IMR-90 (cell line): ENCODE data around the gene ARHGEF12. TPM values are rescaled to one million over a fixed set of nuclear protein-coding genes. Genes with fewer than 3 reads are reported as not detected.

ENCODE experiments used
- ATAC-seq: fragments of 200-7000 bp; cut with Tn5 transposase; 2 replicates; pipeline ENCODE4 v1.9.1; 2020; ENCODE audit warnings: low read depth, mild to moderate bottlenecking, moderate library complexity
- BruUV-seq: library from RNA; stranded (reverse); fragments of 400-500 nt; replicated peaks from 2 replicates; lab custom pipeline; 2021; lab: Mats Ljungman, UMichigan
- CTCF ChIA-PET: fragments of 300-600 bp; formaldehyde crosslinking; extraction: SDS; loops from one replicate; lab custom pipeline; 2021; ENCODE audit warnings: antibody characterized with exemption; lab: Yijun Ruan, JAX
- POLR2A ChIA-PET: fragments of 300-600 bp; sonication (Branson Sonifier 250); formaldehyde crosslinking; loops from one replicate; lab custom pipeline; 2022; ENCODE audit warnings: antibody characterized with exemption; ENCODE audit not compliant: unreplicated experiment; lab: Charles Lee
- DNase-seq: peaks from one replicate; pipeline ENCODE4 v3.0.0; 2013
- H2AFZ ChIP-seq: replicated peaks from 2 replicates; pipeline ENCODE3; 2013; ENCODE audit warnings: low read length, mild to moderate bottlenecking; ENCODE audit not compliant: poor library complexity
- H2AK5ac ChIP-seq: 2 replicates; pipeline ENCODE4 v1.6.1; 2013; ENCODE audit warnings: low read depth, low read length, inconsistent platforms
- H2AK9ac ChIP-seq: replicated peaks from 2 replicates; pipeline ENCODE3; 2013; ENCODE audit warnings: mild to moderate bottlenecking, low read depth, low read length, moderate library complexity; ENCODE audit not compliant: poor library complexity
- H2BK120ac ChIP-seq: 2 replicates; pipeline ENCODE4 v1.6.1; 2013; ENCODE audit warnings: low read depth, low read length, inconsistent platforms
- H2BK15ac ChIP-seq: 3 replicates; pipeline ENCODE4 v1.6.1; 2013; ENCODE audit warnings: low read depth, low read length, inconsistent platforms
- H2BK20ac ChIP-seq: 2 replicates; pipeline ENCODE4 v1.6.1; 2013; ENCODE audit warnings: low read depth, mild to moderate bottlenecking, inconsistent platforms, low read length, moderate library complexity
- H2BK5ac ChIP-seq: 2 replicates; pipeline ENCODE4 v1.6.1; 2013; ENCODE audit warnings: mild to moderate bottlenecking, low read depth, low read length, inconsistent platforms; ENCODE audit not compliant: poor library complexity, severe bottlenecking
- H3K14ac ChIP-seq: replicated peaks from 2 replicates; pipeline ENCODE4 v1.6.1; 2013; ENCODE audit warnings: low read depth, low read length, inconsistent platforms
- H3K18ac ChIP-seq: 2 replicates; pipeline ENCODE4 v1.6.1; 2013; ENCODE audit warnings: low read depth, low read length, control low read depth
- H3K23ac ChIP-seq: 2 replicates; pipeline ENCODE4 v1.6.1; 2013; ENCODE audit warnings: low read depth, low read length, inconsistent platforms
- H3K27ac ChIP-seq: 2 replicates; pipeline ENCODE4 v1.5.1; 2013; ENCODE audit warnings: mild to moderate bottlenecking, control low read depth, low read length; ENCODE audit not compliant: insufficient read depth
- H3K27me3 ChIP-seq: 2 replicates; pipeline ENCODE4 v1.6.1; 2013; ENCODE audit warnings: low read length; ENCODE audit not compliant: control insufficient read depth, insufficient read depth
- H3K36me3 ChIP-seq: 2 replicates; pipeline ENCODE4 v1.6.1; 2013; ENCODE audit warnings: low read length, mixed read lengths; ENCODE audit not compliant: control insufficient read depth, insufficient read depth
- H3K4ac ChIP-seq: 2 replicates; pipeline ENCODE4 v1.6.1; 2013; ENCODE audit warnings: low read depth, low read length, inconsistent platforms
- H3K4me1 ChIP-seq: 2 replicates; pipeline ENCODE4 v1.6.1; 2013; ENCODE audit warnings: low read length, mixed read lengths; ENCODE audit not compliant: control insufficient read depth, insufficient read depth
- H3K4me2 ChIP-seq: 2 replicates; pipeline ENCODE4 v1.6.1; 2013; ENCODE audit warnings: low read depth, mild to moderate bottlenecking, control low read depth, low read length, moderate library complexity
- H3K4me3 ChIP-seq: 2 replicates; pipeline ENCODE4 v1.5.1; 2013; ENCODE audit warnings: low read depth, mild to moderate bottlenecking, control low read depth, low read length, moderate library complexity; ENCODE audit not compliant: insufficient read depth
- H3K56ac ChIP-seq: 2 replicates; pipeline ENCODE4 v1.6.1; 2013; ENCODE audit warnings: low read length, inconsistent platforms; ENCODE audit not compliant: insufficient read depth; ENCODE audit errors: extremely low read depth
- H3K79me1 ChIP-seq, 2 experiments: 2 replicates each; pipeline ENCODE4 v1.6.1; 2013; ENCODE audit warnings: low read length in 2 of 2, inconsistent platforms in 1 of 2, low read depth in 1 of 2
- H3K9ac ChIP-seq: 2 replicates; pipeline ENCODE4 v1.6.1; 2013; ENCODE audit warnings: low read depth, low read length, control low read depth
- H3K9me1 ChIP-seq: 2 replicates; pipeline ENCODE4 v1.6.1; 2013; ENCODE audit warnings: low read length, inconsistent platforms; ENCODE audit not compliant: insufficient read depth
- H3K9me3 ChIP-seq: 2 replicates; pipeline ENCODE4 v1.6.1; 2013; ENCODE audit warnings: low read length; ENCODE audit not compliant: control insufficient read depth, insufficient read depth
- H4K20me1 ChIP-seq: 2 replicates; pipeline ENCODE4 v1.6.1; 2013; ENCODE audit warnings: low read length, inconsistent platforms; ENCODE audit not compliant: insufficient read depth
- H4K5ac ChIP-seq: 2 replicates; pipeline ENCODE4 v1.6.1; 2013; ENCODE audit warnings: mild to moderate bottlenecking, low read depth, low read length, control low read depth
- H4K8ac ChIP-seq, 2 experiments: 2 replicates each; pipeline ENCODE4 v1.6.1; 2013; ENCODE audit warnings: low read depth in 2 of 2, low read length in 2 of 2, control low read depth in 1 of 2, inconsistent platforms in 1 of 2
- H4K91ac ChIP-seq: 2 replicates; pipeline ENCODE4 v1.6.1; 2013; ENCODE audit warnings: low read depth, low read length, inconsistent platforms; ENCODE audit not compliant: insufficient read depth
- BHLHE40 ChIP-seq: fragments of 150-350 bp; IDR thresholded peaks from 2 replicates; pipeline ENCODE4 v1.6.1; 2016; ENCODE audit warnings: mild to moderate bottlenecking, low read depth, low read length
- NFE2L2 ChIP-seq: fragments of 150-350 bp; IDR thresholded peaks from 2 replicates; pipeline ENCODE4 v1.6.1; 2016; ENCODE audit warnings: low read depth, mild to moderate bottlenecking, low read length
- POLR2A ChIP-seq: IDR thresholded peaks from 2 replicates; pipeline ENCODE4 v1.6.1; 2012; ENCODE audit warnings: mild to moderate bottlenecking, low read depth, low read length
- RFX5 ChIP-seq: IDR thresholded peaks from 2 replicates; pipeline ENCODE4 v1.8.0; 2012; ENCODE audit warnings: low read depth, mild to moderate bottlenecking, low read length, moderate library complexity
- WGBS, 2 experiments: methylation state at CpG; one replicate each; pipeline versions ENCODE4 v1.1.5 to v1.1.7; 2013; ENCODE audit warnings: missing lambda C conversion rate in 2 of 2; ENCODE audit not compliant: insufficient read length in 1 of 2; ENCODE audit errors: extremely low coverage in 2 of 2; 5-methylcytosine and 5-hydroxymethylcytosine counted together
- dilution Hi-C: fragments of 300-500 bp; cut with HindIII; formaldehyde crosslinking; loops from one replicate; pipeline ENCODE4 v1.14.3; 2018; ENCODE audit warnings: low sequenced_read_pairs; ENCODE audit not compliant: unreplicated experiment
- in situ Hi-C: fragments of 300-500 bp; cut with MboI; formaldehyde crosslinking; loops from 3 replicates; pipeline ENCODE4 v1.14.3; 2019; ENCODE audit warnings: low sequenced_read_pairs, inconsistent platforms, mixed read lengths
- intact Hi-C: fragments of 100-400 bp; cut with micrococcal nuclease; formaldehyde crosslinking; loops from 2 replicates; pipeline ENCODE4 v1.10.0; 2022
- polyA plus RNA-seq, 3 experiments: library from polyadenylated mRNA; depleted of rRNA; stranded (reverse); fragments of >200 nt; gene quantifications; 2 replicates each; pipeline ENCODE4 v1.2.3, GENCODE V29; 2012; ENCODE audit warnings: low replicate concordance in 1 of 3
- total RNA-seq: library from RNA; depleted of rRNA; stranded (reverse); fragments of >200 nt; gene quantifications from 2 replicates; pipeline ENCODE4 v1.2.3, GENCODE V29; 2012
- TF ChIP-seq, protein P1 (sequence below): conservative IDR thresholded peaks from 2 replicates; pipeline ENCODE4 v1.5.1; 2012; ENCODE audit warnings: mild to moderate bottlenecking, low read depth, low read length, improper control_type of control experiment
- TF ChIP-seq, protein P2 (sequence below): fragments of 150-350 bp; IDR thresholded peaks from 2 replicates; pipeline ENCODE4 v1.6.1; 2016; ENCODE audit warnings: low read depth, mild to moderate bottlenecking, low read length, moderate library complexity, borderline replicate concordance
- TF ChIP-seq, protein P3 (sequence below): fragments of 150-350 bp; IDR thresholded peaks from 2 replicates; pipeline ENCODE4 v1.6.1; 2017; ENCODE audit warnings: mild to moderate bottlenecking, antibody characterized with exemption, low read length, low read depth

The ARHGEF12 gene
- total and polyA plus RNA-seq, 2 of the 4 experiments (the other 2 are of a cell fraction): 25.5 to 115 TPM

DNA sequence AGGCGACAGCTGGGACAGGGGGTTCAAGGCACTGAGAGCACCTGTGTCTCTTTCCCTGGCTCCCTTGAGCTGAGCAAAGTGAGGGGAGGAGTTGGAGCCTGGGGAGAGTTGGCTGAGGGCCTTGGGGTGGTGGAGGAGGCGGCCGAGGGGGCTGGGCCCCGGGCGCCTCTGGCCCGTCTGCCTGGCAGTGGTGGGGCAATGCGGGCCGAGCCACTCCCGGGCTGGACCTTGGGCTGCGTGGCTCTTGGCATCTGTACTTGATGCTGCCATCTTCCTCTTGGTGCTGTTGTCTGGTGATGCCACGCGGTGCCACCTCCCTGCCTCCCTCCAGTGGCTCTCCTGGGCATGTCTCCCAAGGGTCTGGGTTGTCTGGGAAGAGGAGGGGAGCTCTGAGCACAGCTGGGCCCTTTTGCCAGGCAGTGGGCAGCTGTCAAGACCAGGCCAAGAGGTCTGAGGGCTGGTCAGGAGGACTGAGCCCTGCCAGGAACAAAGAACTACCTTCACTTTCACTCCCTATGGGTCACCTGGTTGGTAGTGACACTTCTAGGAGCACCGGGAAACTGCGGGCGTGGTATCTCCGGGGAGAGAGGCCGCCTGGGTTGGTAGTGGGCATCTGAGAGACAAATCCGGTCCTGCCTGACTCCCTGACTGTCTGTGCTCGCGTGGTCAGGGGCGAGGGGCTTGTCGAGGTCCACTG is 176.7 kb downstream of the ARHGEF12 start:
- intact Hi-C loops (loop anchor here (10.0 kb wide), 1 partner anchor 202 kb away; no protein-coding TSS in a partner anchor), dilution Hi-C loops (no loop called here), in situ Hi-C loops (loop anchor here (5.0 kb wide), 2 partner anchors 174 to 289 kb away; no protein-coding TSS in a partner anchor)
- no peak overlapping the region for H3K4ac ChIP-seq
- H3K14ac ChIP-seq: no peak overlapping the region
- H3K36me3 ChIP-seq: no peaks in the 10 kb centered on the region
- no peaks in the 10 kb centered on the region for H3K79me1 ChIP-seq
- no peak overlapping the region for H3K9ac ChIP-seq
- H3K4me3 ChIP-seq: no peak overlapping the region
- no peak overlapping the region for H2BK15ac ChIP-seq
- ChIA-PET CTCF (interaction anchor here (0.8 to 1.4 kb wide), 2 partner anchors 418 to 440 kb away, joined by 3 to 4 read pairs; no protein-coding TSS in a partner anchor), POLR2A (no interaction called here)
- no TSS peak for BruUV-seq
- no peak overlapping the region for H2BK20ac ChIP-seq
- H3K56ac ChIP-seq: no peak overlapping the region
- H3K27ac ChIP-seq: no peak overlapping the region
- no peak overlapping the region for H2AK5ac ChIP-seq
- no peak overlapping the region for H3K4me2 ChIP-seq
- 0 out of 2 replicates have a peak, but pooled peaks cover 5% of the 10 kb centered on the region for H3K9me1 ChIP-seq
- ATAC-seq: no peak
- H2BK5ac ChIP-seq: no peak overlapping the region
- TF ChIP-seq NFE2L2 (no peak), BHLHE40 (no peak), RFX5 (no peak), POLR2A (no peak)
- TF ChIP-seq, protein P1, sequence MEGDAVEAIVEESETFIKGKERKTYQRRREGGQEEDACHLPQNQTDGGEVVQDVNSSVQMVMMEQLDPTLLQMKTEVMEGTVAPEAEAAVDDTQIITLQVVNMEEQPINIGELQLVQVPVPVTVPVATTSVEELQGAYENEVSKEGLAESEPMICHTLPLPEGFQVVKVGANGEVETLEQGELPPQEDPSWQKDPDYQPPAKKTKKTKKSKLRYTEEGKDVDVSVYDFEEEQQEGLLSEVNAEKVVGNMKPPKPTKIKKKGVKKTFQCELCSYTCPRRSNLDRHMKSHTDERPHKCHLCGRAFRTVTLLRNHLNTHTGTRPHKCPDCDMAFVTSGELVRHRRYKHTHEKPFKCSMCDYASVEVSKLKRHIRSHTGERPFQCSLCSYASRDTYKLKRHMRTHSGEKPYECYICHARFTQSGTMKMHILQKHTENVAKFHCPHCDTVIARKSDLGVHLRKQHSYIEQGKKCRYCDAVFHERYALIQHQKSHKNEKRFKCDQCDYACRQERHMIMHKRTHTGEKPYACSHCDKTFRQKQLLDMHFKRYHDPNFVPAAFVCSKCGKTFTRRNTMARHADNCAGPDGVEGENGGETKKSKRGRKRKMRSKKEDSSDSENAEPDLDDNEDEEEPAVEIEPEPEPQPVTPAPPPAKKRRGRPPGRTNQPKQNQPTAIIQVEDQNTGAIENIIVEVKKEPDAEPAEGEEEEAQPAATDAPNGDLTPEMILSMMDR: no peak; the same call in 1 of the 2 replicates
- TF ChIP-seq, protein P2, sequence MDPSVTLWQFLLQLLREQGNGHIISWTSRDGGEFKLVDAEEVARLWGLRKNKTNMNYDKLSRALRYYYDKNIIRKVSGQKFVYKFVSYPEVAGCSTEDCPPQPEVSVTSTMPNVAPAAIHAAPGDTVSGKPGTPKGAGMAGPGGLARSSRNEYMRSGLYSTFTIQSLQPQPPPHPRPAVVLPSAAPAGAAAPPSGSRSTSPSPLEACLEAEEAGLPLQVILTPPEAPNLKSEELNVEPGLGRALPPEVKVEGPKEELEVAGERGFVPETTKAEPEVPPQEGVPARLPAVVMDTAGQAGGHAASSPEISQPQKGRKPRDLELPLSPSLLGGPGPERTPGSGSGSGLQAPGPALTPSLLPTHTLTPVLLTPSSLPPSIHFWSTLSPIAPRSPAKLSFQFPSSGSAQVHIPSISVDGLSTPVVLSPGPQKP: no peak
- TF ChIP-seq, protein P3, sequence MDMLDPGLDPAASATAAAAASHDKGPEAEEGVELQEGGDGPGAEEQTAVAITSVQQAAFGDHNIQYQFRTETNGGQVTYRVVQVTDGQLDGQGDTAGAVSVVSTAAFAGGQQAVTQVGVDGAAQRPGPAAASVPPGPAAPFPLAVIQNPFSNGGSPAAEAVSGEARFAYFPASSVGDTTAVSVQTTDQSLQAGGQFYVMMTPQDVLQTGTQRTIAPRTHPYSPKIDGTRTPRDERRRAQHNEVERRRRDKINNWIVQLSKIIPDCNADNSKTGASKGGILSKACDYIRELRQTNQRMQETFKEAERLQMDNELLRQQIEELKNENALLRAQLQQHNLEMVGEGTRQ: no peak
- H2AK9ac ChIP-seq: no peak overlapping the region
- no peak overlapping the region for H4K8ac ChIP-seq
- no peak overlapping the region for H2BK120ac ChIP-seq
- no peak overlapping the region for H3K23ac ChIP-seq
- no peak for DNase-seq
- no peaks in the 10 kb centered on the region for H3K9me3 ChIP-seq
- no peaks in the 10 kb centered on the region for H4K20me1 ChIP-seq
- 90% methylated on average over 5 of the region's 22 CpGs; no CpG with 5 or more reads in 1 of the 2 experiments for WGBS, 2 experiments
- H2AFZ ChIP-seq: peak overlapping the region; percentile 8
- H4K5ac ChIP-seq: no peak overlapping the region
- H4K91ac ChIP-seq: no peak overlapping the region
- no peak overlapping the region for H3K18ac ChIP-seq
- peaks cover 10% of the 10 kb centered on the region; the same call in 1 of the 2 replicates for H3K4me1 ChIP-seq
- H3K27me3 ChIP-seq: peaks cover 4% of the 10 kb centered on the region
